LoVo (cell line): ENCODE data around the gene SCAMP4.

Experiments
- DNase-seq: peaks from one replicate; pipeline ENCODE4 v3.0.0-alpha.2; 2016; ENCODE audit warnings: low spot score

Gene SCAMP4

GRCh38 chr19:1938071-1938470, 32.9 kb downstream of the SCAMP4 start:
- DNase-seq: no peak

DNA sequence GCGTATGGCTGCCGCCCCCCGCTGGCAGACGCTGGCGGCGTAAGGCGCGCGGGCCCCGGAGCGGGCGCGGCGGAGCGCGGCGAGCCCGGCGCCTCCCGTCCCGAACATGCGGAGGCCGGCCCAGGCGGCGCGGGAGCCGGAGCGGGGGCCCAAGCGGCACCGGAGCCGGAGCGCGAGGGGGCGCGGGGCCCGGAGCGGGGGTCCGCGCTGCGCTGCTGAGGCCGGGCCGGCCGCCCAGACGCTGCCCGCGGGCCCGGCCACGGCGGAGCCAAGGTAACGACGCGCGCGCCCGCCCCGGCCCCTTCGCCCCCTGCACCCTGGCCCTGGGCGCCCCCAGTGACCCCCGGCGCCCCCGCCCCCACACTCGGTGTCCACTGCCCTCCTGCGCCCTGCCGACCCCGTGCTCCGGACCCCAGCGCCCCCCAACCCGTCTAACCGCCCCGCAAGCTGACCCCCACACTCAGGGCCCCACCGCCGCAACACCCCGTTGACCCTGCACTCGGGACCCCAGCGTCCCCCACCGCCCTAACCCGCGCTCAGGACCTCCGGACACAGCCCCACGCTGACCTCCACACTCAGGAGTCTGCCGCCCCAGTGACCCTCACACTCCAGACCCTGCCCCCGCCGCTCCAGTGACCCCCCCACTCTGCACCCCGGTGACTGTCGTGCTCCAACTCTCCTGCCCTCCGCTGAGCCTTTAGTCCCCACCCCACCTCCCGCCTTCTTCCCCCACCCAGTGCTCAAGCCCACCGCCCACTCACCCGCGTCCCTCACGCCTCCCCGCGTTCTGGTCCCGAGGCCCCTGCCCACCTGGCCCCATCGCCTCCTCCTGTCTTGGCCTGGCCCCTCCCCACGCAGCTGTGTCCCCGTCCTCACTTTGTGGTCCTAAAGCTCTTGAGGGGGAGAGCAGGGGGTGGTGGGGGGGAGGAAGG, 36.2 kb downstream of the SCAMP4 start, which contains the start of gene CSNK1G2:
TSS of gene CSNK1G2 (plus strand) at position 27 of the 932 bp plus-strand sequence. CDS start 28,601 bp downstream, outside the sequence.
- no peak for DNase-seq

GRCh38 chr19:1942078-1942933, 37.1 kb downstream of the SCAMP4 start:
- DNase-seq: peak; percentile 44

DNA sequence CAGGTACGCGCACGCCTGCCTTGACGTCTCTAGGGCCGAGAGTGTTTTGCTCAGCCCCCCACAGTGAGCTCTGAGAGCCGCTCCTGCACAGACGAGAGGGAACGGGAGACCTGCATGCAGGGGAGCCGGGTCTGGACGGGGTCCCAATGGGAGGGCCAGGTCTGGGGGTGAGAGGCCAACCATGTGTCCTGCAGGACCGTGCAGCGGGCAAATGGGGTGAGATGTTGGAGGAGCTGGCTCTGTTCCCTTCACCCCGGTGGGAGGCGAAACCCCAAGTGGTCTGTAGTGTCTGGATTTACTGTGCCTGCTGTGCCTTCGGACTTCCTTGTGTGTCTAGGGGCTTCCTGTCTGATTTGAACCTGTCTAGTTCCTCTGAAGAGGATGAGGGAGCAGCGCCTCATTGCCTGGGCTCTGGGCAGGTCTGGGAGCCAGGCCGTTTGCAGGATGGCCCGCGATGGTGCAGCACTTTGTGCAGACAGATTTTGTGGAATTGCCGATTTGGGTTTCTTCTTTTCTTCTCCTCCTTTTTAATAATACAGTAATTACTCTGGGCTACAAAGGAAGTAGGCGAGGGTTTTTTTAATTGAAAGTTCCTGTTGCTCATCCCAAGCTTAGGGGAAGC, 37.8 kb downstream of the SCAMP4 start:
- DNase-seq: no peak

- DNase-seq: no peak
Observed at GRCh38 chr19:1943661-1944087, 38.5 kb downstream of the SCAMP4 start.

DNA sequence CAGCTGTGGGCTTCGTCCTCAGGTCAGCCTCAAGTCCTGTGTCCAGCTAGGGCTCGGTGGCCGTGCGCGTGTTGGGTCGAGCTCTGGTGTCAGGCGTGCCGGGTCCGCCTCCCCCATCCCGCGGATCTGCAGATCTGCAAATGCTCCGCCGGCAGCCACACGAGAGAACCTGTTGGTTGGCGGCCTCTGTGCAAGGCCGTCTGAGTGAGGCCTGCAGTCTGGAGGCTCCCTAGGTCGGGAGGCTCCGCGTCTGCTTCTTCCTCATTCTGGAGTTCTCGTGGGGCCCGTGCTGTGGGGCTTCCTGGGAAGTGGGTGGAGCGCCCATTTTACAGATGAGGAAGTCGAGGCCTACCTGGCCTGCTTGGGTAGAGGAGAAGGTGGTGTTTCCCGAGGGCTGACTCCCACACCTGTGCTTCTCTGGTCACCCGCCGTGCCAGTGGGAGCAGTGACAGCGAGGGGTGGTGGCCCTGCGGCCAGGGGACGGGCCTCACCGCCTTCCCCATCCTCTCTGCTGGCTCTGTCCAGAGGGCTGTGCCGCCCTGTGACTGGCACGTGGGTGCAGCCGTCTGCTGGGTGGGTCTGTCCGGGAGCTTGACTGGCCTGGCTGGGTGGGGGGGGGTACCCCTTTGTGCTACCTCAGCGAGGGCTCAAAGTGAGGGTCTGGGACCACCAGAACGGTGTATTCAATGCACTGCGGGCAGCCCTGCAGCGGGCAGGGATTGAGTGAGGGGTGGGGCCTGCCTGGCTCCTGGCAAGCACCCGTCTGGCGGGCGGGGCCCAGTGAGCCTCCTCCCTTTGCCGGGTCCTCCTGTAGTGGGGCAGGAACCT, 39.1 kb downstream of the SCAMP4 start:
- DNase-seq: no peak

- DNase-seq: no peak
Observed at GRCh38 chr19:1944916-1945561, 39.8 kb downstream of the SCAMP4 start.

GRCh38 chr19:1945899-1946298, 40.7 kb downstream of the SCAMP4 start:
- peak; percentile 17 for DNase-seq

GRCh38 chr19:1947651-1948209, 42.5 kb downstream of the SCAMP4 start:
- DNase-seq: no peak

DNA sequence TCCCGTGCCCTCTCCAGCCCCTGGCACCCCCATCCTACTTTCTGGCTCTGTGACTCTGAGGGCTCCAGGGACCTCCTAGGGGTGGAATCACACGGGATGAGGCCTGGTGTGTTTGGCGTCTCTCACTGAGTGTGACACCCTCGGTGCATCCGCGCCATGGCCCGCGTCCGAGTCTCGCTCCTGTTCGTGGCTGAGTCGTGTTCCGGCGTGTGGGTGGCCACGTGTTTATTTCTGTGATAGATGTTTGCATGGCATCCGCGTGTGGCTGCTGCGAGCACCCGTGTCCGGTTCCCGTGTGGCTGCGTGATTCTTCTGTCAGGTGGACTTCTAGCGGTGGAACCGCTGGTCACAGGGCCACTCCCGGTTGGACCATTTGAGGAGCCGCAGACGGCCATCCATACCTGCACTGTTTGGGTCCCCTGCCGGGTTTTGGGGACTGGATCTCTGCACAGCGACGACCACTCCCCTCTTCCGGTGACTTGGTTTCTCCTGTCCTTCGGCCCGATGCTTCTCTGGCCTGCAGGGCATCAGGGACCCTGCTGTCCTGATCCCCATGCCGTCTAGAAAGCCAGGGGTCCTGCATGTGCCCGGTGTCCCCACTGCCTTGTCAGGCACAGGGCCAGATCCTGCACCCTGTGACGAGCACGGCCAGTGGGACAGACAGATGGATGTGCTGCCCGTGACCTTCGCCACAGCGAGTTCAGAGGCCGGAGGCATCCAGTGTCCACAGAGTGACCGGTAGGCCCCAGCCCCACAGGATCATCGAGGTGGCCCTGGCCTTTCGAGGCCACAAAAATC, 44.3 kb downstream of the SCAMP4 start:
- DNase-seq: no peak

GRCh38 chr19:1950640-1951039, 45.4 kb downstream of the SCAMP4 start:
- no peak for DNase-seq

GRCh38 chr19:1952635-1953034, 47.4 kb downstream of the SCAMP4 start:
- DNase-seq: no peak

- no peak for DNase-seq
Observed at GRCh38 chr19:1953037-1953436, 47.8 kb downstream of the SCAMP4 start.

DNA sequence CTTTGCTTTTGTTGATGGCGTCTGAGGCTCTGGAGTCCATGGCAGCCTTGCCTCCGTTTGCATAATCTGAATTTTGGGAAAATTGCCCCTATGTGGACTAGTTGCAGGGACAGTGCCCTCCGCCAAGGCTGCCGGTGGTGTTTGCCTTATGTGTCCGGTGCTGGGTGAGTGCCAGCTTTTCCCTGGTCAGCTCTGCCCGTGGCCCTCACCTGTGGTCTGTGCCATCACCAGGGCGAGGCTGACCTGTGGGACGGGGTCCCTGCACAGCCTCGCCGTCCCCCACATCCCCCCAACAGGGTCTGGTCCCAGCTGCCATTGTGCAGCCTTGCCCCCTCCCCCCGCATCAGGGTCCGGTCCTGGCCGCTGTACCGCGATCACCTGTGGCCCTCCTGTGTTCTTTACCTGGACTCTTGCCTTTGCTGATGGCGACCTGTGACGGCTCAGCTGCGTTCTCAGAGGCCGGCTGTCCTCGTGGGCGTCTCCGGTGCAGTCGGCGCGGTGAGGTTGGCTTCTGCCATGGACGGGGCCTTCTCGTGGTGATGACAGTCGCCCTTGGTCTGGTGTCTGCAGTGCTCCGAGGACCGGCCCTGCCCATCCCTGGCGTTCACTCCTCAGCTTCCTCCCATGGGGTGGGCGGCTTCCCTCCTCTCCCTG, 48.4 kb downstream of the SCAMP4 start:
- no peak for DNase-seq

GRCh38 chr19:1954532-1954933, 49.3 kb downstream of the SCAMP4 start:
- no peak for DNase-seq

GRCh38 chr19:1955171-1956121, 50.2 kb downstream of the SCAMP4 start:
- no peak for DNase-seq

DNA sequence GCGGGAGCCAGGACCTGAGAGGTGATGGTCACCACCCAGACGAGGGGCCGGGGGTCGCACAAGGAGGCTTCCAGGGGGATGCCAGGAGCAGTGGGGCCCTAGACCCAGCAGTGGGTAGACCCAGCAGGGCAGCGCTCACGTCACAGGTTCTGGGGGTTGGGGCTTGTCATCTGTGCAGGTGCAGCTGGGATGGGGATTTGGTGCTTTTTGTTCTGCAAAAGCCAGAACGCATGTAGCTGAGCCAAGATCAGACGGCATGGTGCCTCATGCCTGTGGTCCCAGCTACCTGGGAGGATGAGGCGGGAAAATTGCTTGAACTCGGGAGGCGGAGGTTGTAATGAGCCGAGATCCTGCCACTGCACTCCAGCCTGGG, 50.9 kb downstream of the SCAMP4 start:
- DNase-seq: no peak

DNA sequence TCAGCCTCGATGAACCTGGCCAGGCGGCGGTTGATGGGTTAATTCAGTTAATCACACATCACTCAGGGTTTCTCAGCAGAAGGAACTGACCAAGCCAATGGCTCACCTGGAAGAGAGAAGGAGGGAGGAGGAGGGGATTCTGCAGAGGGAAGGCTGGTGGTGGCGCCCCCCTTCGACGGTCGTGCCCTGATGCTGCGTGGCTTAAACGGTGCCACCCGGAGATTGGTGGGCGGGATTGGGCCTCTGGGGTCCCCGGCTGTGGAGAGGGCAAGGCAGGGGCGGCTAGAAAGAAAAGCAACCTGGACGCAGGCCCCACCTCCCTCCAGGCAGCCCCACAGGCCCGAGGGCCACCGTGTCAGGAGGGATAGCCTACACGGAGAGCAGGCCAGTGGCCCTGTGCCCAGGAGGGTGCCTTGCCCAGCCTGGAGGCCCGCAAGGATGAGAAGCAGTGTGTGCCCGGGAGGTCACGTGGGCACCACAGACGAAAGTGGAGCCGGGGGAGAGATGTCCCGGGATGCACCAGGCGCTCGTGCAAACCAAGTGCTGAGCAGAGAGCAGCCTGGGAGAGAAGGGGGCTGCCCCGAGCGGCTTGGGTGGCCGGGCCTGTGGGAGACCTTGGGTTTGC, 51.8 kb downstream of the SCAMP4 start:
- no peak for DNase-seq
